Measurements from ENCODE around the gene CX3CL1.
"Not testable (repeated sequence)": the region's sequence is repeated elsewhere in the genome, so short reads cannot be mapped to it uniquely, and the experiment has no call there.

Gene CX3CL1

GRCh38 chr16:57357330-57358085 is 14.8 kb upstream of the CX3CL1 start:
- no peak for DNase-seq (ENCODE audit: low read depth in 3 of 3)

GRCh38 chr16:57358086-57358420 is 14.2 kb upstream of the CX3CL1 start:
- DNase-seq (ENCODE audit: low read depth in 3 of 3): no peak

- no peak for DNase-seq (ENCODE audit: low read depth in 3 of 3)
Observed at GRCh38 chr16:57358527-57359095, 13.7 kb upstream of the CX3CL1 start, which contains the start of gene CCL22. TSS of gene CCL22 (plus strand) at chr16:57358783. CDS start at chr16:57358817, 34 bp downstream.

- no peak for DNase-seq (ENCODE audit: low read depth in 3 of 3)
Observed at GRCh38 chr16:57360321-57360935, 11.9 kb upstream of the CX3CL1 start.

GRCh38 chr16:57361404-57361803 is 10.9 kb upstream of the CX3CL1 start:
- no peak for DNase-seq (ENCODE audit: low read depth in 3 of 3)

GRCh38 chr16:57364143-57364542 is 8.1 kb upstream of the CX3CL1 start:
- DNase-seq (ENCODE audit: low read depth in 3 of 3): no peak

- DNase-seq (ENCODE audit: low read depth in 3 of 3): no peak
Observed at GRCh38 chr16:57366544-57367040, 5.7 kb upstream of the CX3CL1 start.

GRCh38 chr16:57367116-57367752 is 5.1 kb upstream of the CX3CL1 start:
- DNase-seq (ENCODE audit: low read depth in 3 of 3): no peak

- no peak for DNase-seq (ENCODE audit: low read depth in 3 of 3)
Observed at GRCh38 chr16:57371494-57372371, 557 bp upstream of the CX3CL1 start.

- no peak for DNase-seq (ENCODE audit: low read depth in 3 of 3)
Observed at GRCh38 chr16:57373117-57373947, 1.0 kb downstream of the CX3CL1 start.

GRCh38 chr16:57374067-57374534 is 1.8 kb downstream of the CX3CL1 start:
- no peak for DNase-seq (ENCODE audit: low read depth in 3 of 3)

GRCh38 chr16:57374925-57375465 is 2.7 kb downstream of the CX3CL1 start:
- not testable (repeated sequence) for DNase-seq (ENCODE audit: low read depth in 3 of 3)

- no peak for DNase-seq (ENCODE audit: low read depth in 3 of 3)
Observed at GRCh38 chr16:57376313-57376818, 4.1 kb downstream of the CX3CL1 start.

GRCh38 chr16:57377080-57377841 is 5.0 kb downstream of the CX3CL1 start:
- DNase-seq (ENCODE audit: low read depth in 3 of 3): no peak

GRCh38 chr16:57379579-57379978 is 7.3 kb downstream of the CX3CL1 start:
- DNase-seq (ENCODE audit: low read depth in 3 of 3): no peak

GRCh38 chr16:57380671-57381462 is 8.6 kb downstream of the CX3CL1 start:
- no peak for DNase-seq (ENCODE audit: low read depth in 3 of 3)

- no peak for DNase-seq (ENCODE audit: low read depth in 3 of 3)
Observed at GRCh38 chr16:57381791-57382534, 9.7 kb downstream of the CX3CL1 start.
